GM20000 (cell line): ENCODE measurements around the gene PPP1CC.

Experiments used
- DNase-seq: peaks from one replicate; pipeline ENCODE4 v3.0.0; 2012; ENCODE audit warnings: low spot score
- CTCF ChIP-seq: IDR thresholded peaks from 2 replicates; pipeline ENCODE4 v1.5.1; 2012; ENCODE audit warnings: mild to moderate bottlenecking, control low read depth; ENCODE audit errors: extremely low read depth, missing control alignments

PPP1CC gene

GRCh38 chr12:110686294-110686903 is 56.3 kb downstream of the PPP1CC start:
- peak; percentile 27 for DNase-seq
- no peak for TF ChIP-seq CTCF

GRCh38 chr12:110684312-110684836 is 58.3 kb downstream of the PPP1CC start:
- TF ChIP-seq CTCF, result no peak
- peak; percentile 19 for DNase-seq

GRCh38 chr12:110683888-110684287 is 58.8 kb downstream of the PPP1CC start:
- TF ChIP-seq CTCF, result no peak
- no peak for DNase-seq

- TF ChIP-seq CTCF, result no peak
- no peak for DNase-seq
Measured at GRCh38 chr12:110680032-110680431, 62.7 kb downstream of the PPP1CC start.

- no peak for DNase-seq
- no peak for TF ChIP-seq CTCF
Measured at GRCh38 chr12:110679201-110679600, 63.5 kb downstream of the PPP1CC start.

- TF ChIP-seq CTCF, result no peak
- no peak for DNase-seq
Measured at GRCh38 chr12:110677982-110678381, 64.7 kb downstream of the PPP1CC start.

GRCh38 chr12:110677206-110677911 is 65.3 kb downstream of the PPP1CC start:
- peak; percentile 72 for DNase-seq
- no peak for TF ChIP-seq CTCF
